Stimulated activated CD4-positive, alpha-beta T cell treated with anti-CD3 and anti-CD28 coated beads, TNF-alpha, amount 100 ng/mL, for 1 hour (primary cell): ENCODE data around the gene DHX29.

Experiments used
- DNase-seq, 3 donors: peaks; one replicate each; pipeline ENCODE4 v3.0.0-alpha.2; 2020; ENCODE audit warnings: low read depth in 3 of 3, low spot score in 1 of 3

DHX29 gene

DNA sequence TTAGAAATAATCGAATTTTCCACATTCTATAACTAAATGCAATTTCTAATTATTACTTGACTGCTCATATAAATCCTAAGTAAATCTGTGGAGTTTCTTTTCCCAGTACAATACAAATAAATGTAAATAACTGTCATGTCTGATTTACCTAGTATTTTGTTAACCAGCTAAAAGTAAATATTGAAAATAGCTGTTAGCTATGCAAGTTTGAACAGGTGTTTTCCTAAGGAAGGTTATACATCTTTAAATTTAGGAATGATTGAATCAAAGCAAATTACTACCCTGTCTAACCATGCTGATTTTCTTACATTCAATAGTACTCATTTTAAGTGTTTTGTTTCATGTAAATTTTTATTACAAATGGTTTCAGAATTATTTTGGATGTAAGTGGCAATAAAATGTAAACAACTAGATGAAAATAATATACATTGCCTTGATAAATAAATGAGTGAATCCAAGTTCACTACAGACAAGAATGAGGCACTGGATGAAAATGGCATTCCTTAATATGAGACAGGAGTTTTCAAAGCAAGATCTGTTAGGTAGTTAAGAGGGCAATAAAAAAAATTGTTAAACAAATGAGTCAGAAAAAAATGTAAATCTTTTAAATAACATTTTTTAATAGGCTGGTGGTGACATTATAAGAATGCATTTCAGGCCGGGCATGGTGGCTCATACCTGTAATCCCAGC is 96.2 kb downstream of the DHX29 start:
- no peak for DNase-seq
